HepG2 (cell line): Measurements from ENCODE around the gene CAMK2G. TPM values are rescaled to one million over a fixed set of nuclear protein-coding genes. Genes with fewer than 3 reads are reported as not detected.

Source experiments
- ATAC-seq: fragments of 200-7000 bp; cut with Tn5 transposase; 3 replicates; pipeline ENCODE4 v1.9.1; 2020; ENCODE audit warnings: mild to moderate bottlenecking, moderate library complexity
- BruUV-seq: library from RNA; stranded (reverse); fragments of 400-500 nt; replicated peaks from 2 replicates; lab custom pipeline; 2021; lab: Mats Ljungman, UMichigan
- CTCF ChIA-PET: fragments of 300-600 bp; formaldehyde crosslinking; extraction: SDS; loops from one replicate; lab custom pipeline; 2021; ENCODE audit warnings: low total read pairs, inconsistent platforms, low intra/inter-chr PET ratio; lab: Yijun Ruan, JAX
- POLR2A ChIA-PET: fragments of 350-600 bp; sonication (Branson Sonifier 250); formaldehyde crosslinking; loops from one replicate; lab custom pipeline; 2020; ENCODE audit warnings: antibody characterized with exemption, inconsistent platforms; lab: Yijun Ruan, JAX
- DNase-seq: peaks from one replicate; pipeline ENCODE4 v3.0.0-alpha.2; 2015; ENCODE audit warnings: low spot score
- FAIRE-seq: peaks from 3 replicates; lab custom pipeline; 2011; peaks lifted over from hg19 to GRCh38; lab: Jason Lieb, UNC
- H2AFZ ChIP-seq: one replicate; pipeline ENCODE4 v1.6.1; 2011; ENCODE audit warnings: low read length, inconsistent platforms
- H3K27ac ChIP-seq: fragments of 300-600 bp; 3 replicates; pipeline ENCODE4 v1.8.0; 2011; ENCODE audit warnings: mixed run types, mild to moderate bottlenecking, mixed read lengths, low read length, inconsistent platforms; ENCODE audit not compliant: insufficient read depth; ENCODE audit errors: extremely low read length
- H3K27me3 ChIP-seq, 2 experiments: fragments of 200-600 bp in 1 of 2; 2 replicates in 1 of 2; 3 replicates in 1 of 2; pipeline versions ENCODE4 v1.6.0 to v1.8.0; 2011; ENCODE audit warnings: low read length in 2 of 2, mild to moderate bottlenecking in 2 of 2, moderate library complexity in 2 of 2, inconsistent platforms in 1 of 2; ENCODE audit not compliant: insufficient read depth in 2 of 2, control insufficient read depth in 1 of 2
- H3K36me3 ChIP-seq, 2 experiments: fragments of 200-600 bp in 1 of 2; replicated peaks in 1 of 2; 2 replicates in 1 of 2; 3 replicates in 1 of 2; pipeline versions ENCODE4 v1.5.1 to v1.8.0; 2011; ENCODE audit warnings: low read length in 2 of 2, inconsistent platforms in 1 of 2; ENCODE audit not compliant: insufficient read depth in 2 of 2, control insufficient read depth in 1 of 2
- H3K4me1 ChIP-seq: 2 replicates; pipeline ENCODE4 v1.5.1; 2012; ENCODE audit warnings: low read length, inconsistent platforms; ENCODE audit not compliant: insufficient read depth
- H3K4me2 ChIP-seq: 2 replicates; pipeline ENCODE4 v1.6.0; 2011; ENCODE audit warnings: low read depth, low read length, inconsistent platforms
- H3K4me3 ChIP-seq, 3 experiments: fragments of 200-600 bp in 1 of 3; sonication (generic), shearing (Covaris generic) in 1 of 3; replicated peaks in 1 of 3; 2 replicates each; pipeline ENCODE4 v1.5.1; 2011 to 2016; ENCODE audit warnings: low read length in 3 of 3, inconsistent platforms in 2 of 3, low read depth in 2 of 3, mild to moderate bottlenecking in 2 of 3, control low read depth in 1 of 3, mixed read lengths in 1 of 3; ENCODE audit not compliant: insufficient read depth in 1 of 3
- H3K79me2 ChIP-seq: one replicate; pipeline ENCODE4 v1.6.1; 2011; ENCODE audit warnings: low read length, inconsistent platforms; ENCODE audit not compliant: insufficient read depth
- H3K9ac ChIP-seq: 2 replicates; pipeline ENCODE4 v1.6.0; 2011; ENCODE audit warnings: mild to moderate bottlenecking, low read depth, low read length, inconsistent platforms; ENCODE audit not compliant: insufficient read depth
- H3K9me3 ChIP-seq: 2 replicates; pipeline ENCODE4 v1.5.1; 2012; ENCODE audit warnings: mild to moderate bottlenecking, low read length
- H4K20me1 ChIP-seq: 2 replicates; pipeline ENCODE4 v1.6.0; 2011; ENCODE audit warnings: inconsistent platforms, mild to moderate bottlenecking, low read length, moderate library complexity; ENCODE audit not compliant: insufficient read depth
- FOXP4 ChIP-seq: sonication (generic); formaldehyde crosslinking; IDR thresholded peaks from 2 replicates; pipeline ENCODE4 v1.4.0; 2020; ENCODE audit warnings: missing genetic modification reagents
- HES4 ChIP-seq: sonication (generic); formaldehyde crosslinking; IDR thresholded peaks from 2 replicates; pipeline ENCODE4 v1.9.0; 2021; ENCODE audit warnings: mild to moderate bottlenecking, missing genetic modification reagents, borderline replicate concordance
- MAFF ChIP-seq: IDR thresholded peaks from 2 replicates; pipeline ENCODE4 v1.6.1; 2011; ENCODE audit warnings: low read depth, low read length, improper control_type of control experiment
- MAFK ChIP-seq, 2 experiments: IDR thresholded peaks in 1 of 2; conservative IDR thresholded peaks in 1 of 2; 2 replicates each; pipeline ENCODE4 v1.6.1; 2011; ENCODE audit warnings: improper control_type of control experiment in 2 of 2, low read length in 2 of 2
- PBX3 ChIP-seq: sonication (generic); formaldehyde crosslinking; IDR thresholded peaks from 2 replicates; pipeline ENCODE4 v1.8.1; 2023; ENCODE audit warnings: missing genetic modification reagents, inconsistent platforms, borderline replicate concordance
- WGBS: methylation state at CpG from one replicate; pipeline ENCODE4 v1.1.6; 2017; ENCODE audit warnings: low lambda C conversion rate; 5-methylcytosine and 5-hydroxymethylcytosine counted together
- in situ Hi-C: cut with HindIII; loops from 2 replicates; pipeline ENCODE4 v1.10.0; 2017; ENCODE audit warnings: low pct_unique_long_range_greater_than_20kb; ENCODE audit not compliant: extremely low pct_ligation_motif_present
- intact Hi-C: fragments of 100-400 bp; cut with micrococcal nuclease; formaldehyde crosslinking; loops from one replicate; pipeline ENCODE4 v1.10.0; 2022; ENCODE audit not compliant: unreplicated experiment
- polyA plus RNA-seq, 8 experiments: library from polyadenylated mRNA; depleted of rRNA in 3 of 8; stranded (reverse) in 7 of 8; unstranded in 1 of 8; fragments of >200 nt; fragmentation: Illumina TruSeq in 4 of 8; extraction: Trizol in 4 of 8; gene quantifications; 2 replicates each; pipeline versions ENCODE4 v1.2.1 to v1.2.3, GENCODE V29; 2011 to 2016; ENCODE audit warnings: low read depth in 4 of 8, missing spikeins in 1 of 8, mixed read lengths in 1 of 8; ENCODE audit not compliant: insufficient read depth in 1 of 8
- total RNA-seq, 5 experiments: library from RNA; depleted of rRNA; stranded (reverse); fragments of >200 nt; fragmentation: Illumina TruSeq; extraction: Trizol; gene quantifications; 2 replicates each; pipeline ENCODE4 v1.2.3, GENCODE V29; 2016; ENCODE audit warnings: low read depth in 1 of 5

CAMK2G gene
- total and polyA plus RNA-seq, 2 of the 13 experiments (the other 11 are each of a cell fraction or from before 2014, with no cell fraction given): 15.9 to 18.8 TPM

GRCh38 chr10:73859784-73860491, 14.4 kb downstream of the CAMK2G start:
- CTCF ChIA-PET: no interaction called here

More at GRCh38 chr10:73859784-73860491, 14.4 kb downstream of the CAMK2G start:
- H3K9me3 ChIP-seq: no peaks in the 10 kb centered on the region
- no peak overlapping the region for H3K9ac ChIP-seq
- no peak overlapping the region for H2AFZ ChIP-seq
- no peaks in the 10 kb centered on the region for H3K27me3 ChIP-seq
- no peak for DNase-seq
- no peak overlapping the region for H3K27ac ChIP-seq
- TF ChIP-seq FOXP4 (no peak), MAFK (conservative IDR thresholded peaks at IDR 0.05 in 1 of 2, IDR thresholded peaks at IDR 0.05 in 1 of 2; ENCODE audit: low read length in 2 of 2) (peak; percentile 69 to 87), MAFF (peak; percentile 77), HES4 (CRISPR knock-in tag) (no peak), PBX3 (no peak)
- no peak overlapping the region for H3K4me2 ChIP-seq
- no TSS peak for BruUV-seq
- H4K20me1 ChIP-seq: no peaks in the 10 kb centered on the region
- no peak for ATAC-seq
- FAIRE-seq: no peak
- H3K79me2 ChIP-seq: no peaks in the 10 kb centered on the region
- H3K36me3 ChIP-seq: peaks cover 10 to 53% of the 10 kb centered on the region in 2 experiments
- H3K4me1 ChIP-seq: peaks cover 16% of the 10 kb centered on the region
- intact Hi-C loops (no loop called here), in situ Hi-C loops (no loop called here)
- WGBS: no CpG with 5 or more reads among the region's 7 CpGs
- POLR2A ChIA-PET: no interaction called here
- H3K4me3 ChIP-seq: no peak overlapping the region
